HepG2 (cell line): ENCODE results near the gene ZFP69. TPM values are rescaled to one million over a fixed set of nuclear protein-coding genes. Genes with fewer than 3 reads are reported as not detected.

ENCODE experiments used
- CAMTA2 ChIP-seq: sonication (generic); formaldehyde crosslinking; IDR thresholded peaks from 2 replicates; pipeline ENCODE4 v1.4.0; 2020; ENCODE audit warnings: mild to moderate bottlenecking, missing genetic modification reagents, borderline replicate concordance
- CEBPB ChIP-seq: IDR thresholded peaks from 2 replicates; pipeline ENCODE4 v1.6.1; 2011; ENCODE audit warnings: low read depth, low read length, improper control_type of control experiment, borderline replicate concordance
- GATAD2A ChIP-seq: IDR thresholded peaks from 2 replicates; pipeline ENCODE4 v1.6.1; 2016
- IRF2 ChIP-seq: IDR thresholded peaks from 2 replicates; pipeline ENCODE4 v1.6.1; 2018; ENCODE audit warnings: missing genetic modification reagents, missing compliant biosample characterization
- KAT2B ChIP-seq: fragments of 150-350 bp; IDR thresholded peaks from 2 replicates; pipeline ENCODE4 v1.6.1; 2014; ENCODE audit warnings: low read depth, low read length, borderline replicate concordance
- KDM5B ChIP-seq: sonication (generic); formaldehyde crosslinking; IDR thresholded peaks from 2 replicates; pipeline ENCODE4 v1.4.0; 2020; ENCODE audit warnings: missing genetic modification reagents, mild to moderate bottlenecking, borderline replicate concordance
- NR2F1 ChIP-seq, 2 experiments: fragments of 450-650 bp in 1 of 2; formaldehyde crosslinking in 1 of 2; IDR thresholded peaks; 2 replicates each; pipeline versions ENCODE4 v1.5.0 to v1.6.1; 2016 to 2020; ENCODE audit warnings: mild to moderate bottlenecking in 1 of 2, missing compliant biosample characterization in 1 of 2, missing genetic modification reagents in 1 of 2, moderate library complexity in 1 of 2
- PHF20 ChIP-seq: sonication (generic); formaldehyde crosslinking; IDR thresholded peaks from 2 replicates; pipeline ENCODE4 v1.5.0; 2020; ENCODE audit warnings: mild to moderate bottlenecking, missing genetic modification reagents
- SIX1 ChIP-seq: sonication (generic); formaldehyde crosslinking; IDR thresholded peaks from 2 replicates; pipeline ENCODE4 v1.4.0; 2020; ENCODE audit warnings: missing genetic modification reagents, borderline replicate concordance
- SNAI1 ChIP-seq: sonication (generic); formaldehyde crosslinking; IDR thresholded peaks from 2 replicates; pipeline ENCODE4 v1.5.0; 2020; ENCODE audit warnings: mild to moderate bottlenecking, missing genetic modification reagents, borderline replicate concordance
- SOX13 ChIP-seq, 3 experiments: fragments of 450-650 bp in 1 of 3; sonication (generic) in 1 of 3; formaldehyde crosslinking in 1 of 3; IDR thresholded peaks in 2 of 3; conservative IDR thresholded peaks in 1 of 3; 2 replicates each; pipeline versions ENCODE4 v1.5.0 to v1.6.1; 2016 to 2020; ENCODE audit warnings: antibody characterized with exemption in 1 of 3, mild to moderate bottlenecking in 1 of 3, missing compliant biosample characterization in 1 of 3, missing genetic modification reagents in 1 of 3, moderate library complexity in 1 of 3
- TEAD2 ChIP-seq: sonication (generic); formaldehyde crosslinking; IDR thresholded peaks from 2 replicates; pipeline ENCODE4 v1.9.0; 2021; ENCODE audit warnings: missing genetic modification reagents
- ZNF10 ChIP-seq: sonication (generic); formaldehyde crosslinking; IDR thresholded peaks from 2 replicates; pipeline ENCODE4 v1.4.0; 2020; ENCODE audit warnings: mild to moderate bottlenecking, low read depth, missing genetic modification reagents, borderline replicate concordance
- ZNF337 ChIP-seq: sonication (generic); formaldehyde crosslinking; IDR thresholded peaks from 2 replicates; pipeline ENCODE4 v1.5.1; 2020; ENCODE audit warnings: missing genetic modification reagents, low read depth, mild to moderate bottlenecking, borderline replicate concordance
- ZNF367 ChIP-seq: sonication (generic); formaldehyde crosslinking; IDR thresholded peaks from 2 replicates; pipeline ENCODE4 v1.4.0; 2020; ENCODE audit warnings: missing genetic modification reagents, borderline replicate concordance
- ZNF567 ChIP-seq: sonication (generic); formaldehyde crosslinking; IDR thresholded peaks from 2 replicates; pipeline ENCODE4 v1.8.1; 2023; ENCODE audit warnings: mild to moderate bottlenecking, missing genetic modification reagents, borderline replicate concordance
- ZNF709 ChIP-seq: sonication (generic); formaldehyde crosslinking; IDR thresholded peaks from 2 replicates; pipeline ENCODE4 v1.5.0; 2020; ENCODE audit warnings: mild to moderate bottlenecking, missing genetic modification reagents
- polyA plus RNA-seq, 8 experiments: library from polyadenylated mRNA; depleted of rRNA in 3 of 8; stranded (reverse) in 7 of 8; unstranded in 1 of 8; fragments of >200 nt; fragmentation: Illumina TruSeq in 4 of 8; extraction: Trizol in 4 of 8; gene quantifications; 2 replicates each; pipeline versions ENCODE4 v1.2.1 to v1.2.3, GENCODE V29; 2011 to 2016; ENCODE audit warnings: low read depth in 4 of 8, missing spikeins in 1 of 8, mixed read lengths in 1 of 8; ENCODE audit not compliant: insufficient read depth in 1 of 8
- total RNA-seq, 5 experiments: library from RNA; depleted of rRNA; stranded (reverse); fragments of >200 nt; fragmentation: Illumina TruSeq; extraction: Trizol; gene quantifications; 2 replicates each; pipeline ENCODE4 v1.2.3, GENCODE V29; 2016; ENCODE audit warnings: low read depth in 1 of 5
- TF ChIP-seq, protein P1 (sequence below): sonication (generic); formaldehyde crosslinking; IDR thresholded peaks from 2 replicates; pipeline ENCODE4 v1.8.1; 2023; ENCODE audit warnings: mild to moderate bottlenecking, missing genetic modification reagents
- TF ChIP-seq, protein P2 (sequence below): sonication (generic); formaldehyde crosslinking; IDR thresholded peaks from 2 replicates; pipeline ENCODE4 v1.9.0; 2021; ENCODE audit warnings: missing genetic modification reagents, borderline replicate concordance
- TF ChIP-seq, protein P3 (sequence below): sonication (generic); formaldehyde crosslinking; IDR thresholded peaks from 2 replicates; pipeline ENCODE4 v1.4.0; 2020; ENCODE audit warnings: mild to moderate bottlenecking, missing genetic modification reagents

ZFP69 gene
- total and polyA plus RNA-seq, 2 of the 13 experiments (the other 11 are each of a cell fraction or from before 2014, with no cell fraction given) = 2.6 to 5.6 TPM

DNA sequence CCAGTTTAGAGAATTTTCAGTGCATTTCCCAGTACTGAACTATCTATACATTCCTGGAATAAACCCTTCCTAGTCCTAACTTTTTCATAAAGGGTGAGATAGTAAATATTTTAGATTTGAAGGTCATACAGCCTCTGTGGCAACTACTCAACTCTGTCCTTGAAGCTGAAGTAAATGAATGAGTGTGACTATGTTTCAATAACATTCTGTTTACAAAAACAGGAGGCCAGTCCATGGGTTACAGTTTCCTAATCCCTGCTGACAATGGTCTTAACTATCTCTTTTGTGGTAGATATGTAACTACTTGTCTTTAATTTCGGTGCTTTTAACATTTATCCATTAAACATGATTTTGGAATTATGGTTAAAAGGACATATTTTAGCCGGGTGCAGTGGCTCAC lies 58.6 kb downstream of the ZFP69 start (continued):
- TF ChIP-seq, protein P1, sequence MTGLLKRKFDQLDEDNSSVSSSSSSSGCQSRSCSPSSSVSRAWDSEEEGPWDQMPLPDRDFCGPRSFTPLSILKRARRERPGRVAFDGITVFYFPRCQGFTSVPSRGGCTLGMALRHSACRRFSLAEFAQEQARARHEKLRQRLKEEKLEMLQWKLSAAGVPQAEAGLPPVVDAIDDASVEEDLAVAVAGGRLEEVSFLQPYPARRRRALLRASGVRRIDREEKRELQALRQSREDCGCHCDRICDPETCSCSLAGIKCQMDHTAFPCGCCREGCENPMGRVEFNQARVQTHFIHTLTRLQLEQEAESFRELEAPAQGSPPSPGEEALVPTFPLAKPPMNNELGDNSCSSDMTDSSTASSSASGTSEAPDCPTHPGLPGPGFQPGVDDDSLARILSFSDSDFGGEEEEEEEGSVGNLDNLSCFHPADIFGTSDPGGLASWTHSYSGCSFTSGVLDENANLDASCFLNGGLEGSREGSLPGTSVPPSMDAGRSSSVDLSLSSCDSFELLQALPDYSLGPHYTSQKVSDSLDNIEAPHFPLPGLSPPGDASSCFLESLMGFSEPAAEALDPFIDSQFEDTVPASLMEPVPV (CRISPR knock-in tag) = no peak
- no peak for TF ChIP-seq PHF20 (CRISPR knock-in tag)
- TF ChIP-seq SNAI1 = no peak
- no peak for TF ChIP-seq KAT2B
- peak; percentile 44; the same call in 1 of the 2 replicates for TF ChIP-seq IRF2
- no peak for TF ChIP-seq ZNF337 (CRISPR knock-in tag)
- TF ChIP-seq CEBPB = peak; percentile 80
- no peak for TF ChIP-seq ZNF10
- TF ChIP-seq ZNF567 (CRISPR knock-in tag) = no peak
- no peak for TF ChIP-seq TEAD2 (CRISPR knock-in tag)
- peak; percentile 25; the same call in 1 of the 2 replicates for TF ChIP-seq SIX1 (CRISPR knock-in tag)
- TF ChIP-seq, protein P2, sequence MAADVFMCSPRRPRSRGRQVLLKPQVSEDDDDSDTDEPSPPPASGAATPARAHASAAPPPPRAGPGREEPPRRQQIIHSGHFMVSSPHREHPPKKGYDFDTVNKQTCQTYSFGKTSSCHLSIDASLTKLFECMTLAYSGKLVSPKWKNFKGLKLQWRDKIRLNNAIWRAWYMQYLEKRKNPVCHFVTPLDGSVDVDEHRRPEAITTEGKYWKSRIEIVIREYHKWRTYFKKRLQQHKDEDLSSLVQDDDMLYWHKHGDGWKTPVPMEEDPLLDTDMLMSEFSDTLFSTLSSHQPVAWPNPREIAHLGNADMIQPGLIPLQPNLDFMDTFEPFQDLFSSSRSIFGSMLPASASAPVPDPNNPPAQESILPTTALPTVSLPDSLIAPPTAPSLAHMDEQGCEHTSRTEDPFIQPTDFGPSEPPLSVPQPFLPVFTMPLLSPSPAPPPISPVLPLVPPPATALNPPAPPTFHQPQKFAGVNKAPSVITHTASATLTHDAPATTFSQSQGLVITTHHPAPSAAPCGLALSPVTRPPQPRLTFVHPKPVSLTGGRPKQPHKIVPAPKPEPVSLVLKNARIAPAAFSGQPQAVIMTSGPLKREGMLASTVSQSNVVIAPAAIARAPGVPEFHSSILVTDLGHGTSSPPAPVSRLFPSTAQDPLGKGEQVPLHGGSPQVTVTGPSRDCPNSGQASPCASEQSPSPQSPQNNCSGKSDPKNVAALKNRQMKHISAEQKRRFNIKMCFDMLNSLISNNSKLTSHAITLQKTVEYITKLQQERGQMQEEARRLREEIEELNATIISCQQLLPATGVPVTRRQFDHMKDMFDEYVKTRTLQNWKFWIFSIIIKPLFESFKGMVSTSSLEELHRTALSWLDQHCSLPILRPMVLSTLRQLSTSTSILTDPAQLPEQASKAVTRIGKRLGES (CRISPR knock-in tag) = no peak
- TF ChIP-seq CAMTA2 (CRISPR knock-in tag) = no peak
- peak; percentile 74; the same call in 1 of the 2 replicates for TF ChIP-seq SOX13 (IDR thresholded peaks at IDR 0.05)
- TF ChIP-seq SOX13 (CRISPR knock-in tag; conservative IDR thresholded peaks at IDR 0.05 in 1 of 2, IDR thresholded peaks at IDR 0.05 in 1 of 2) = peak in 1 of 2 experiments; percentile 99; a peak in 2 of 4 replicates
- no peak for TF ChIP-seq ZNF709 (CRISPR knock-in tag)
- TF ChIP-seq, protein P3, sequence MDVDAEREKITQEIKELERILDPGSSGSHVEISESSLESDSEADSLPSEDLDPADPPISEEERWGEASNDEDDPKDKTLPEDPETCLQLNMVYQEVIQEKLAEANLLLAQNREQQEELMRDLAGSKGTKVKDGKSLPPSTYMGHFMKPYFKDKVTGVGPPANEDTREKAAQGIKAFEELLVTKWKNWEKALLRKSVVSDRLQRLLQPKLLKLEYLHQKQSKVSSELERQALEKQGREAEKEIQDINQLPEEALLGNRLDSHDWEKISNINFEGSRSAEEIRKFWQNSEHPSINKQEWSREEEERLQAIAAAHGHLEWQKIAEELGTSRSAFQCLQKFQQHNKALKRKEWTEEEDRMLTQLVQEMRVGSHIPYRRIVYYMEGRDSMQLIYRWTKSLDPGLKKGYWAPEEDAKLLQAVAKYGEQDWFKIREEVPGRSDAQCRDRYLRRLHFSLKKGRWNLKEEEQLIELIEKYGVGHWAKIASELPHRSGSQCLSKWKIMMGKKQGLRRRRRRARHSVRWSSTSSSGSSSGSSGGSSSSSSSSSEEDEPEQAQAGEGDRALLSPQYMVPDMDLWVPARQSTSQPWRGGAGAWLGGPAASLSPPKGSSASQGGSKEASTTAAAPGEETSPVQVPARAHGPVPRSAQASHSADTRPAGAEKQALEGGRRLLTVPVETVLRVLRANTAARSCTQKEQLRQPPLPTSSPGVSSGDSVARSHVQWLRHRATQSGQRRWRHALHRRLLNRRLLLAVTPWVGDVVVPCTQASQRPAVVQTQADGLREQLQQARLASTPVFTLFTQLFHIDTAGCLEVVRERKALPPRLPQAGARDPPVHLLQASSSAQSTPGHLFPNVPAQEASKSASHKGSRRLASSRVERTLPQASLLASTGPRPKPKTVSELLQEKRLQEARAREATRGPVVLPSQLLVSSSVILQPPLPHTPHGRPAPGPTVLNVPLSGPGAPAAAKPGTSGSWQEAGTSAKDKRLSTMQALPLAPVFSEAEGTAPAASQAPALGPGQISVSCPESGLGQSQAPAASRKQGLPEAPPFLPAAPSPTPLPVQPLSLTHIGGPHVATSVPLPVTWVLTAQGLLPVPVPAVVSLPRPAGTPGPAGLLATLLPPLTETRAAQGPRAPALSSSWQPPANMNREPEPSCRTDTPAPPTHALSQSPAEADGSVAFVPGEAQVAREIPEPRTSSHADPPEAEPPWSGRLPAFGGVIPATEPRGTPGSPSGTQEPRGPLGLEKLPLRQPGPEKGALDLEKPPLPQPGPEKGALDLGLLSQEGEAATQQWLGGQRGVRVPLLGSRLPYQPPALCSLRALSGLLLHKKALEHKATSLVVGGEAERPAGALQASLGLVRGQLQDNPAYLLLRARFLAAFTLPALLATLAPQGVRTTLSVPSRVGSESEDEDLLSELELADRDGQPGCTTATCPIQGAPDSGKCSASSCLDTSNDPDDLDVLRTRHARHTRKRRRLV (CRISPR knock-in tag) = no peak
- no peak for TF ChIP-seq ZNF367 (CRISPR knock-in tag)
- TF ChIP-seq KDM5B (CRISPR knock-in tag) = no peak
- TF ChIP-seq NR2F1 (CRISPR knock-in tag; IDR thresholded peaks at IDR 0.05) = peak in 1 of 2 experiments; percentile 33; a peak in 1 of 4 replicates
- peak; percentile 94 for TF ChIP-seq GATAD2A (CRISPR knock-in tag)
